ENCODE data around the gene FOXO6. TPM values are rescaled to one million over a fixed set of nuclear protein-coding genes. Genes with fewer than 3 reads are reported as not detected.
A peak's percentile ranks its signal among the peaks of the same experiment; 100 is the strongest.

FOXO6 gene
- total RNA-seq, 1 experiment from 2014 or later = 0.59 TPM

DNA sequence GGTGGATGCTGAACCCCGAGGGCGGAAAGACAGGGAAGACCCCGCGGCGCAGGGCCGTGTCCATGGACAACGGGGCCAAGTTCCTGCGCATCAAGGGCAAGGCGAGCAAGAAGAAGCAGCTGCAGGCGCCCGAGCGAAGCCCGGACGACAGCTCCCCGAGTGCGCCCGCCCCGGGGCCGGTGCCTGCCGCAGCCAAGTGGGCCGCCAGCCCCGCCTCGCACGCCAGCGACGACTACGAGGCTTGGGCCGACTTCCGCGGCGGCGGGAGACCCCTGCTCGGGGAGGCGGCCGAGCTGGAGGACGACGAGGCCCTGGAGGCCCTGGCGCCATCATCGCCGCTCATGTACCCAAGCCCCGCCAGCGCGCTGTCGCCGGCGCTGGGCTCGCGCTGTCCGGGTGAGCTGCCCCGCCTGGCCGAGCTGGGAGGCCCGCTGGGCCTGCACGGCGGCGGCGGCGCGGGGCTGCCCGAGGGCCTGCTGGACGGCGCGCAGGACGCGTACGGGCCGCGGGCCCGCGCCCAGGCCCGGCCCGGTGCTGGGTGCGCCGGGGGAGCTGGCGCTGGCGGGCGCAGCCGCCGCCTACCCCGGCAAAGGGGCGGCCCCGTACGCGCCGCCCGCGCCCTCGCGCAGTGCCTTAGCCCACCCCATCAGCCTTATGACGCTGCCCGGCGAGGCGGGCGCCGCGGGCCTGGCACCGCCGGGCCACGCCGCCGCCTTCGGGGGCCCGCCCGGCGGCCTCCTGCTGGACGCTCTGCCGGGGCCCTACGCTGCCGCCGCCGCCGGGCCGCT is 20.7 kb downstream of the FOXO6 start:
- peak overlapping the region; percentile 31 for H3K4me3 ChIP-seq (ENCODE audit: low read depth, low read length)
- H3K4me1 ChIP-seq = no peaks in the 10 kb centered on the region
- peaks cover 6% of the 10 kb centered on the region for H3K36me3 Mint-ChIP-seq (ENCODE audit: insufficient read depth, unreplicated experiment)
- H3K4me3 Mint-ChIP-seq (ENCODE audit: unreplicated experiment) = peak overlapping the region; percentile 61
- H3K9me3 Mint-ChIP-seq (ENCODE audit: unreplicated experiment) = no peaks in the 10 kb centered on the region
- ChIA-PET CTCF (no interaction called here), POLR2A (no interaction called here)
- peaks cover 17% of the 10 kb centered on the region for H3K27me3 Mint-ChIP-seq (ENCODE audit: insufficient read depth, unreplicated experiment)
- DNase-seq = peak in 1 of 2 experiments; percentile 19
- no peaks in the 10 kb centered on the region for H3K27me3 ChIP-seq (replicated peaks; ENCODE audit: control insufficient read depth, insufficient read depth, low read length)
- no peaks in the 10 kb centered on the region for H3K36me3 ChIP-seq (ENCODE audit: control insufficient read depth, insufficient read depth, low read length)
- H3K9me3 ChIP-seq = no peaks in the 10 kb centered on the region
- BruUV-seq (replicated peaks) = no TSS peak
- TF ChIP-seq CTCF (IDR thresholded peaks at IDR 0.05; ENCODE audit: insufficient read depth in 1 of 2, low read depth in 1 of 2, low read length in 1 of 2, severe bottlenecking in 1 of 2, unreplicated experiment in 1 of 2) = no peak
- H3K4me1 Mint-ChIP-seq (ENCODE audit: low read depth, unreplicated experiment) = no peaks in the 10 kb centered on the region
- no peak overlapping the region for H3K27ac Mint-ChIP-seq (ENCODE audit: unreplicated experiment)
- intact Hi-C loops (cut with micrococcal nuclease; ENCODE audit: unreplicated experiment) = no loop called here

DNA sequence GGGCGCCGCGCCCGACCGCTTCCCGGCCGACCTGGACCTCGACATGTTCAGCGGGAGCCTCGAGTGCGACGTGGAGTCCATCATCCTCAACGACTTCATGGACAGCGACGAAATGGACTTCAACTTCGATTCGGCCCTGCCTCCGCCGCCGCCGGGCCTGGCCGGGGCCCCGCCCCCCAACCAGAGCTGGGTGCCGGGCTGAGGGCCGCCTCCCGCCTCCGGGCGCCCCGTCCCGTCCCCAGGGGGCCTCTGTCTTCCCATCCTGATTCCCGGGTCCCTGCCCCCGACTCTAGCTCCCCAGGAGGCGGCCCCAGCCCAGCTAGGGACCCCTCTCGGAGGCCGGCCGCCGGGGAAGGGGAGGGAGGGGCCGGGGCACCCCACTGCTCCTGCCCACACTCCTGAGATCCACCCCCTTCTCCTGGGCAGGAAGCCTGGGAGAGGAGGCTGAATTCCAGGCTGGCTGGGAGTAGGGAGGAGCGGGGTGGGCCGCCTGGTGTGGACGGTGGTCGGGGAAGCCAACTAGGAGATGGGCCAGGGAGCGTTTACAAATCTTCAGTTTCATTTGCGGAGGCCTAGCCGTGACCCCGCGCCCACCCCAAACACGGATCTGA is 21.4 kb downstream of the FOXO6 start:
- intact Hi-C loops (cut with micrococcal nuclease; ENCODE audit: unreplicated experiment) = no loop called here
- ChIA-PET CTCF (no interaction called here), POLR2A (no interaction called here)
- Mint-ChIP-seq H3K4me1 (ENCODE audit: low read depth, unreplicated experiment) (peaks cover 3% of the 10 kb centered on the region), H3K27ac (ENCODE audit: unreplicated experiment) (no peak overlapping the region), H3K4me3 (ENCODE audit: unreplicated experiment) (peak overlapping the region; percentile 61), H3K27me3 (ENCODE audit: insufficient read depth, unreplicated experiment) (peaks cover 17% of the 10 kb centered on the region), H3K9me3 (ENCODE audit: unreplicated experiment) (no peaks in the 10 kb centered on the region), H3K36me3 (ENCODE audit: insufficient read depth, unreplicated experiment) (peaks cover 6% of the 10 kb centered on the region)
- H3K4me3 ChIP-seq (ENCODE audit: low read depth, low read length) = peak overlapping the region; percentile 31
- peak in 1 of 2 experiments; percentile 41 for DNase-seq
- H3K9me3 ChIP-seq = no peaks in the 10 kb centered on the region
- peaks cover 3% of the 10 kb centered on the region; the same call in 1 of the 2 replicates for H3K4me1 ChIP-seq
- no peaks in the 10 kb centered on the region for H3K36me3 ChIP-seq (ENCODE audit: control insufficient read depth, insufficient read depth, low read length)
- no TSS peak for BruUV-seq (replicated peaks)
- no peak for TF ChIP-seq CTCF (IDR thresholded peaks at IDR 0.05; ENCODE audit: insufficient read depth in 1 of 2, low read depth in 1 of 2, low read length in 1 of 2, severe bottlenecking in 1 of 2, unreplicated experiment in 1 of 2)
- H3K27me3 ChIP-seq (replicated peaks; ENCODE audit: control insufficient read depth, insufficient read depth, low read length) = no peaks in the 10 kb centered on the region

- CTCF ChIA-PET = no interaction called here
- Mint-ChIP-seq H3K9me3 (ENCODE audit: unreplicated experiment) (no peaks in the 10 kb centered on the region), H3K27ac (ENCODE audit: unreplicated experiment) (no peak overlapping the region), H3K4me1 (ENCODE audit: low read depth, unreplicated experiment) (peaks cover 9% of the 10 kb centered on the region), H3K4me3 (ENCODE audit: unreplicated experiment) (peak overlapping the region; percentile 61), H3K27me3 (ENCODE audit: insufficient read depth, unreplicated experiment) (peaks cover 19% of the 10 kb centered on the region), H3K36me3 (ENCODE audit: insufficient read depth, unreplicated experiment) (peaks cover 6% of the 10 kb centered on the region)
- no TSS peak for BruUV-seq (replicated peaks)
- no peaks in the 10 kb centered on the region for H3K36me3 ChIP-seq (ENCODE audit: control insufficient read depth, insufficient read depth, low read length)
- DNase-seq = no peak
- H3K4me3 ChIP-seq (ENCODE audit: low read depth, low read length) = no peak overlapping the region
- H3K9me3 ChIP-seq = no peaks in the 10 kb centered on the region
- TF ChIP-seq CTCF (IDR thresholded peaks at IDR 0.05; ENCODE audit: insufficient read depth in 1 of 2, low read depth in 1 of 2, low read length in 1 of 2, severe bottlenecking in 1 of 2, unreplicated experiment in 1 of 2) = no peak
- POLR2A ChIA-PET = no interaction called here
- no peaks in the 10 kb centered on the region for H3K27me3 ChIP-seq (replicated peaks; ENCODE audit: control insufficient read depth, insufficient read depth, low read length)
- intact Hi-C loops (cut with micrococcal nuclease; ENCODE audit: unreplicated experiment) = no loop called here
- peaks cover 5% of the 10 kb centered on the region; the same call in 1 of the 2 replicates for H3K4me1 ChIP-seq
Measured at GRCh38 chr1:41383094-41383852, 22.0 kb downstream of the FOXO6 start.
